Stomach (tissue), 4 donors: ENCODE measurements around the gene TRNT1.

Source experiments
- EP300 ChIP-seq: sonication (generic); formaldehyde crosslinking; IDR thresholded peaks from one replicate; pipeline ENCODE4 v1.6.1; 2017; ENCODE audit warnings: antibody characterized with exemption
- POLR2A ChIP-seq, 4 donors: fragments of 450-650 bp; IDR thresholded peaks; one replicate each; pipeline ENCODE4 v1.6.1; 2016; ENCODE audit warnings: antibody characterized with exemption in 4 of 4, control low read depth in 2 of 4, mild to moderate bottlenecking in 1 of 4, moderate library complexity in 1 of 4
- TF ChIP-seq, protein P1 (sequence below), 7 experiments: fragments of 450-650 bp in 4 of 7; fragments of 200-600 bp in 3 of 7; sonication (generic) in 3 of 7; IDR thresholded peaks; one replicate each; pipeline ENCODE4 v1.5.1; 2016 to 2019; ENCODE audit warnings: antibody characterized with exemption in 7 of 7, control low read depth in 2 of 7, mild to moderate bottlenecking in 1 of 7

GRCh38 chr3:3149560-3149959 is 22.8 kb downstream of the TRNT1 start:
- no peak for TF ChIP-seq EP300
- no peak for TF ChIP-seq POLR2A (IDR thresholded peaks at IDR 0.05)
- TF ChIP-seq, protein P1, sequence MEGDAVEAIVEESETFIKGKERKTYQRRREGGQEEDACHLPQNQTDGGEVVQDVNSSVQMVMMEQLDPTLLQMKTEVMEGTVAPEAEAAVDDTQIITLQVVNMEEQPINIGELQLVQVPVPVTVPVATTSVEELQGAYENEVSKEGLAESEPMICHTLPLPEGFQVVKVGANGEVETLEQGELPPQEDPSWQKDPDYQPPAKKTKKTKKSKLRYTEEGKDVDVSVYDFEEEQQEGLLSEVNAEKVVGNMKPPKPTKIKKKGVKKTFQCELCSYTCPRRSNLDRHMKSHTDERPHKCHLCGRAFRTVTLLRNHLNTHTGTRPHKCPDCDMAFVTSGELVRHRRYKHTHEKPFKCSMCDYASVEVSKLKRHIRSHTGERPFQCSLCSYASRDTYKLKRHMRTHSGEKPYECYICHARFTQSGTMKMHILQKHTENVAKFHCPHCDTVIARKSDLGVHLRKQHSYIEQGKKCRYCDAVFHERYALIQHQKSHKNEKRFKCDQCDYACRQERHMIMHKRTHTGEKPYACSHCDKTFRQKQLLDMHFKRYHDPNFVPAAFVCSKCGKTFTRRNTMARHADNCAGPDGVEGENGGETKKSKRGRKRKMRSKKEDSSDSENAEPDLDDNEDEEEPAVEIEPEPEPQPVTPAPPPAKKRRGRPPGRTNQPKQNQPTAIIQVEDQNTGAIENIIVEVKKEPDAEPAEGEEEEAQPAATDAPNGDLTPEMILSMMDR (IDR thresholded peaks at IDR 0.05) = no peak
